Fibroblast of skin of right quadriceps (primary cell): ENCODE measurements around the gene NYAP1.
"Not testable (repeated sequence)": the region's sequence is repeated elsewhere in the genome, so short reads cannot be mapped to it uniquely, and the experiment has no call there.

Experiments used
- DNase-seq: peaks from one replicate; pipeline ENCODE4 v3.0.0-alpha.2; 2013

The NYAP1 gene

GRCh38 chr7:100484673-100485045, 932 bp downstream of the NYAP1 start:
- DNase-seq = no peak

GRCh38 chr7:100485471-100485876, 1.7 kb downstream of the NYAP1 start:
- no peak for DNase-seq

- DNase-seq = no peak
Observed at GRCh38 chr7:100486111-100486636, 2.4 kb downstream of the NYAP1 start.

GRCh38 chr7:100486753-100487446, 3.2 kb downstream of the NYAP1 start:
- peak; percentile 55 for DNase-seq

- DNase-seq = no peak
Observed at GRCh38 chr7:100488333-100489095, 4.8 kb downstream of the NYAP1 start.

GRCh38 chr7:100489121-100489520, 5.4 kb downstream of the NYAP1 start:
- no peak for DNase-seq

- DNase-seq = peak; percentile 95
Observed at GRCh38 chr7:100489824-100490223, 6.1 kb downstream of the NYAP1 start.

GRCh38 chr7:100490483-100491191, 6.9 kb downstream of the NYAP1 start:
- no peak for DNase-seq

- DNase-seq = no peak
Observed at GRCh38 chr7:100491192-100491578, 7.5 kb downstream of the NYAP1 start.

- no peak for DNase-seq
Observed at GRCh38 chr7:100492738-100493475, 9.2 kb downstream of the NYAP1 start.

- no peak for DNase-seq
Observed at GRCh38 chr7:100493476-100494264, 9.9 kb downstream of the NYAP1 start.

- DNase-seq = no peak
Observed at GRCh38 chr7:100496509-100496908, 12.8 kb downstream of the NYAP1 start.

- not testable (repeated sequence) for DNase-seq
Observed at GRCh38 chr7:100500743-100501142, 17.0 kb downstream of the NYAP1 start.

GRCh38 chr7:100504031-100504430, 20.3 kb downstream of the NYAP1 start:
- not testable (repeated sequence) for DNase-seq

- DNase-seq = no peak
Observed at GRCh38 chr7:100504887-100505611, 21.3 kb downstream of the NYAP1 start.

- DNase-seq = no peak
Observed at GRCh38 chr7:100506356-100506923, 22.7 kb downstream of the NYAP1 start.

GRCh38 chr7:100509231-100509630, 25.5 kb downstream of the NYAP1 start:
- DNase-seq = peak; percentile 88

- DNase-seq = no peak
Observed at GRCh38 chr7:100510437-100511239, 26.9 kb downstream of the NYAP1 start.

GRCh38 chr7:100513212-100513810, 29.6 kb downstream of the NYAP1 start:
- no peak for DNase-seq
